Measurements from ENCODE around the gene LHPP.

DNA sequence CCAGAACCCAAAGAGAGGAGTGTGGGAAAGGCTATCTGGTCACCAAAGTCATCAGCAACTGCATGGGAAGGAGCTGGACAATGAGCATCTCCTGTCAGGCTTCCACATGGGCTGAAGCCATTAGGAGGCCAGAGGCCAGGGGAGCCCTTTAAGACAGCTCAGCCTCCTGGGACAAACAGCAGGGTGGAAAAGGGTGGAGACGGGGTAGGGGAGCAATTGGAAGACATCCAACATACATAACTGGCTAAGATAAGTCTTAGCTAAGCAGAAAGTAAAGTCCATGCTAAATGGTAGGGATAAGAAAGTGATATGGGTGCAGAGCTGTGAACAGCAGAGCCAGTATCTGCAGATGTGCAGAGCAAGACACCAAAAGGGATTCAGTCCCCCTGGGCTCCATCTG lies 41.4 kb upstream of the LHPP start:
- TF ChIP-seq, protein P1, sequence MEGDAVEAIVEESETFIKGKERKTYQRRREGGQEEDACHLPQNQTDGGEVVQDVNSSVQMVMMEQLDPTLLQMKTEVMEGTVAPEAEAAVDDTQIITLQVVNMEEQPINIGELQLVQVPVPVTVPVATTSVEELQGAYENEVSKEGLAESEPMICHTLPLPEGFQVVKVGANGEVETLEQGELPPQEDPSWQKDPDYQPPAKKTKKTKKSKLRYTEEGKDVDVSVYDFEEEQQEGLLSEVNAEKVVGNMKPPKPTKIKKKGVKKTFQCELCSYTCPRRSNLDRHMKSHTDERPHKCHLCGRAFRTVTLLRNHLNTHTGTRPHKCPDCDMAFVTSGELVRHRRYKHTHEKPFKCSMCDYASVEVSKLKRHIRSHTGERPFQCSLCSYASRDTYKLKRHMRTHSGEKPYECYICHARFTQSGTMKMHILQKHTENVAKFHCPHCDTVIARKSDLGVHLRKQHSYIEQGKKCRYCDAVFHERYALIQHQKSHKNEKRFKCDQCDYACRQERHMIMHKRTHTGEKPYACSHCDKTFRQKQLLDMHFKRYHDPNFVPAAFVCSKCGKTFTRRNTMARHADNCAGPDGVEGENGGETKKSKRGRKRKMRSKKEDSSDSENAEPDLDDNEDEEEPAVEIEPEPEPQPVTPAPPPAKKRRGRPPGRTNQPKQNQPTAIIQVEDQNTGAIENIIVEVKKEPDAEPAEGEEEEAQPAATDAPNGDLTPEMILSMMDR (IDR thresholded peaks at IDR 0.05), result no peak
- TF ChIP-seq POLR2A (IDR thresholded peaks at IDR 0.05), result no peak

Measured in transverse colon (tissue), 3 donors.